Measurements from ENCODE around the gene DOCK10.

DOCK10 gene

GRCh38 chr2:225040856-225041206, 1.4 kb downstream of the DOCK10 start:
- DNase-seq: no peak

GRCh38 chr2:225040142-225040541, 2.1 kb downstream of the DOCK10 start:
- DNase-seq: no peak

GRCh38 chr2:225038231-225038523, 4.1 kb downstream of the DOCK10 start:
- no peak for DNase-seq

GRCh38 chr2:225037415-225038230, 4.6 kb downstream of the DOCK10 start:
- no peak for DNase-seq

- no peak for DNase-seq
These were observed 5.8 kb downstream of the DOCK10 start for GRCh38 chr2:225036431-225036830.

GRCh38 chr2:225033440-225034318, 8.6 kb downstream of the DOCK10 start:
- no peak for DNase-seq

GRCh38 chr2:225032246-225032645, 10.0 kb downstream of the DOCK10 start:
- DNase-seq: no peak

- no peak for DNase-seq
These were observed 10.7 kb downstream of the DOCK10 start for GRCh38 chr2:225031599-225031998.

GRCh38 chr2:225030893-225031292, 11.4 kb downstream of the DOCK10 start:
- no peak for DNase-seq

- no peak for DNase-seq
These were observed 12.1 kb downstream of the DOCK10 start for GRCh38 chr2:225030203-225030602.

- no peak for DNase-seq
These were observed 13.7 kb downstream of the DOCK10 start for GRCh38 chr2:225028572-225028971.

GRCh38 chr2:225027061-225027762, 15.1 kb downstream of the DOCK10 start:
- no peak for DNase-seq

- DNase-seq: no peak
These were observed 16.2 kb downstream of the DOCK10 start for GRCh38 chr2:225025917-225026571.

GRCh38 chr2:225022188-225022587, 20.1 kb downstream of the DOCK10 start:
- no peak for DNase-seq

- DNase-seq: no peak
These were observed 22.0 kb downstream of the DOCK10 start for GRCh38 chr2:225020168-225020849.

- no peak for DNase-seq
These were observed 23.2 kb downstream of the DOCK10 start for GRCh38 chr2:225019105-225019504.

- DNase-seq: no peak
These were observed 24.6 kb downstream of the DOCK10 start for GRCh38 chr2:225017713-225018112.

GRCh38 chr2:225017098-225017685, 25.1 kb downstream of the DOCK10 start:
- DNase-seq: no peak

- no peak for DNase-seq
These were observed 28.6 kb downstream of the DOCK10 start for GRCh38 chr2:225013425-225014365.

GRCh38 chr2:225011585-225011984, 30.7 kb downstream of the DOCK10 start:
- no peak for DNase-seq

GRCh38 chr2:225010804-225011203, 31.5 kb downstream of the DOCK10 start:
- no peak for DNase-seq
